SK-N-SH (cell line): ENCODE measurements around the gene EFCAB13.

Experiments
- CHD2 ChIP-seq: fragments of 150-350 bp; IDR thresholded peaks from 2 replicates; pipeline ENCODE4 v1.6.1; 2018; ENCODE audit warnings: low read length; ENCODE audit not compliant: partially characterized antibody
- EP300 ChIP-seq, 2 experiments: IDR thresholded peaks; 2 replicates each; pipeline versions ENCODE4 v1.4.0 to v1.6.1; 2012; ENCODE audit warnings: borderline replicate concordance in 1 of 2, low read depth in 1 of 2, low read length in 1 of 2
- GABPA ChIP-seq: IDR thresholded peaks from 2 replicates; pipeline ENCODE4 v1.4.0; 2012; ENCODE audit warnings: low read depth, mild to moderate bottlenecking
- JUND ChIP-seq: IDR thresholded peaks from 2 replicates; pipeline ENCODE4 v1.4.0; 2012
- MEF2A ChIP-seq: IDR thresholded peaks from 2 replicates; pipeline ENCODE4 v1.4.0; 2012; ENCODE audit warnings: low read depth, borderline replicate concordance
- NRF1 ChIP-seq: IDR thresholded peaks from 2 replicates; pipeline ENCODE4 v1.6.1; 2012; ENCODE audit warnings: low read depth, mild to moderate bottlenecking, low read length
- POLR2AphosphoS5 ChIP-seq: IDR thresholded peaks from 2 replicates; pipeline ENCODE4 v1.6.1; 2012; ENCODE audit warnings: low read depth, low read length
- RCOR1 ChIP-seq: fragments of 150-350 bp; IDR thresholded peaks from 2 replicates; pipeline ENCODE4 v1.6.1; 2017; ENCODE audit warnings: antibody characterized with exemption, low read length
- RXRA ChIP-seq: IDR thresholded peaks from 2 replicates; pipeline ENCODE4 v1.4.0; 2012; ENCODE audit warnings: low read depth, mild to moderate bottlenecking, borderline replicate concordance
- SIN3A ChIP-seq: IDR thresholded peaks from 2 replicates; pipeline ENCODE4 v1.6.1; 2012; ENCODE audit warnings: low read depth, mild to moderate bottlenecking, low read length, moderate library complexity, borderline replicate concordance
- SMC3 ChIP-seq: IDR thresholded peaks from 2 replicates; pipeline ENCODE4 v1.6.1; 2012; ENCODE audit warnings: low read depth, low read length, improper control_type of control experiment
- TF ChIP-seq, protein P1 (sequence below): fragments of 200-600 bp; sonication (generic); IDR thresholded peaks from 2 replicates; pipeline ENCODE4 v1.6.1; 2017; ENCODE audit warnings: antibody characterized with exemption, mild to moderate bottlenecking, moderate library complexity
- TF ChIP-seq, protein P2 (sequence below): IDR thresholded peaks from 2 replicates; pipeline ENCODE4 v1.4.0; 2012; ENCODE audit warnings: low read depth, borderline replicate concordance
- TF ChIP-seq, protein P3 (sequence below): IDR thresholded peaks from 2 replicates; pipeline ENCODE4 v1.4.0; 2012; ENCODE audit warnings: low read depth

DNA sequence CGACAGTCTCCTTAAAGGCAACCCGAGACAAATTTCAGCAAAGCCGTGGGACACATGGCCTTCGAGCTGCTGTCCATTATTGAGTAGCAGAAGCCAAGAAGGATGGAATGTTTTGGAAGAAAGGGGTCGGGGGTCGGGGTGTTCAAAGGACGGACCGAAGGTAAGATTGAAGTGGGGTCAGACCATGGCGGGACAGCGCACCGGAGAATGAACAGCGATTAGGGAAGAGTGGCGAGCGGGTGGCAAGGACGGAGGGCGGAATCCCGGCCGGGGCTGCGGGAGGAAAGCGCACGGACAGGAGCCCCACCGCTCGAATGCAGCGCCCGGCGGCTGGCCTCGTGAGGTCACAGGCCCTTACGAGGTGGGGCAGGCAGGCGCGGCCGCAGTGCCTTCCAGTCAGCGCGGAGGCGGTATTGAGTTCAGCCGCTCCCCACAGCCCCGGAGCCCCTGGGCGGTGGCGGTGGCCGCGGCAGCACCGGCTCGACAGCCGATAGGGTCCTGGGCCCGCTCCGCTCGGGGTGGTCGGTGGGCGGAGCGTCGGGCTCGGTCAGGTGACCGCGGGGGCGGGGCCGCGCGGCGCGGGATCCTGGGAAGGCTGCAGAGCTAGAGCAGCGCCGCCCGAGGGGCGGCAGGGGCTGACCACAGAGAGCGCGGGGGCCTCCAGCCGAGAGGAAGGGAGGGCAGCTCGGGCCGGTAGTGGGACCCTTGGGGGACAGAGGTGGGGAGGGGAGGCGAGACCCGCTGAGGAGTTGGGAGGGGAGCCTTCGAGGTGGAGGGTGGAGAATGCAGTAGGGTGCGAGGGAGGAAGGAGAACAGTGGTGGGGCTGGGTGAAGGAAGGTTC, at the start of gene EFCAB13:
- TF ChIP-seq, protein P1, sequence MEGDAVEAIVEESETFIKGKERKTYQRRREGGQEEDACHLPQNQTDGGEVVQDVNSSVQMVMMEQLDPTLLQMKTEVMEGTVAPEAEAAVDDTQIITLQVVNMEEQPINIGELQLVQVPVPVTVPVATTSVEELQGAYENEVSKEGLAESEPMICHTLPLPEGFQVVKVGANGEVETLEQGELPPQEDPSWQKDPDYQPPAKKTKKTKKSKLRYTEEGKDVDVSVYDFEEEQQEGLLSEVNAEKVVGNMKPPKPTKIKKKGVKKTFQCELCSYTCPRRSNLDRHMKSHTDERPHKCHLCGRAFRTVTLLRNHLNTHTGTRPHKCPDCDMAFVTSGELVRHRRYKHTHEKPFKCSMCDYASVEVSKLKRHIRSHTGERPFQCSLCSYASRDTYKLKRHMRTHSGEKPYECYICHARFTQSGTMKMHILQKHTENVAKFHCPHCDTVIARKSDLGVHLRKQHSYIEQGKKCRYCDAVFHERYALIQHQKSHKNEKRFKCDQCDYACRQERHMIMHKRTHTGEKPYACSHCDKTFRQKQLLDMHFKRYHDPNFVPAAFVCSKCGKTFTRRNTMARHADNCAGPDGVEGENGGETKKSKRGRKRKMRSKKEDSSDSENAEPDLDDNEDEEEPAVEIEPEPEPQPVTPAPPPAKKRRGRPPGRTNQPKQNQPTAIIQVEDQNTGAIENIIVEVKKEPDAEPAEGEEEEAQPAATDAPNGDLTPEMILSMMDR, result 0 out of 2 replicates have a peak, but pooled peaks have one; percentile 17
- TF ChIP-seq NRF1 (no peak), EP300 (IDR thresholded peaks at IDR 0.05; ENCODE audit: borderline replicate concordance in 1 of 2, low read depth in 1 of 2, low read length in 1 of 2) (no peak), RCOR1 (0 out of 2 replicates have a peak, but pooled peaks have one; percentile 15), JUND (no peak), POLR2AphosphoS5 (peak; percentile 68), CHD2 (no peak), SMC3 (0 out of 2 replicates have a peak, but pooled peaks have one; percentile 2), SIN3A (0 out of 2 replicates have a peak, but pooled peaks have one; percentile 12), MEF2A (no peak), RXRA (no peak), GABPA (no peak)
- TF ChIP-seq, protein P2, sequence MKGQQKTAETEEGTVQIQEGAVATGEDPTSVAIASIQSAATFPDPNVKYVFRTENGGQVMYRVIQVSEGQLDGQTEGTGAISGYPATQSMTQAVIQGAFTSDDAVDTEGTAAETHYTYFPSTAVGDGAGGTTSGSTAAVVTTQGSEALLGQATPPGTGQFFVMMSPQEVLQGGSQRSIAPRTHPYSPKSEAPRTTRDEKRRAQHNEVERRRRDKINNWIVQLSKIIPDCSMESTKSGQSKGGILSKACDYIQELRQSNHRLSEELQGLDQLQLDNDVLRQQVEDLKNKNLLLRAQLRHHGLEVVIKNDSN, result peak; percentile 93
- TF ChIP-seq, protein P3, sequence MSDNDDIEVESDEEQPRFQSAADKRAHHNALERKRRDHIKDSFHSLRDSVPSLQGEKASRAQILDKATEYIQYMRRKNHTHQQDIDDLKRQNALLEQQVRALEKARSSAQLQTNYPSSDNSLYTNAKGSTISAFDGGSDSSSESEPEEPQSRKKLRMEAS, result peak; percentile 85; the same call in 1 of the 2 replicates
